Liver (tissue), 4 donors: ENCODE data around the gene RAG1. TPM values are rescaled to one million over a fixed set of nuclear protein-coding genes. Genes with fewer than 3 reads are reported as not detected.

Experiments used
- polyA plus RNA-seq, 2 donors: library from polyadenylated mRNA; stranded (reverse) in 1 of 2; unstranded in 1 of 2; fragments of 200-250 nt in 1 of 2; fragments of >200 nt in 1 of 2; fragmentation: Nextera tagmentation in 1 of 2; extraction: Ambion mirVana in 1 of 2; gene quantifications; one replicate each; pipeline versions ENCODE4 v1.2.1 to v1.2.3, GENCODE V29; 2013 to 2015
- total RNA-seq, 2 donors: library from RNA; depleted of rRNA; stranded (reverse); fragments of >200 nt; gene quantifications; one replicate each; pipeline ENCODE4 v1.2.3, GENCODE V29; 2014
- donor health status: healthy.
- donor health status: healthy.
- donor health status: healthy.

The RAG1 gene
- total and polyA plus RNA-seq, 4 donors: 0.43 to 4.3 (median 0.93) TPM

Other genes starting within 250 kb of the RAG1 start
- 1 to 10 TPM; 5.6 to 7.8 TPM for gene TRAF6, start 57.7 kb upstream of the RAG1 start, total RNA-seq
- gene TRAF6, start 57.7 kb upstream of the RAG1 start, polyA plus RNA-seq: 1 to 10 TPM; 2.4 to 5.0 TPM
- gene IFTAP, start 26.5 kb downstream of the RAG1 start, total RNA-seq: 1 to 10 TPM; 9.5 TPM
- gene IFTAP, start 26.5 kb downstream of the RAG1 start, polyA plus RNA-seq: 10 to 100 TPM in 1 of 2 donors, 1 to 10 TPM in 1; 9.8 to 10.2 TPM
- 1 to 10 TPM in 1 of 2 donors, not detected in 1; 2.0 TPM for gene RAG2, start 30.2 kb downstream of the RAG1 start, total RNA-seq
- not detected for gene RAG2, start 30.2 kb downstream of the RAG1 start, polyA plus RNA-seq